ENCODE measurements around the gene TRIM46. TPM values are rescaled to one million over a fixed set of nuclear protein-coding genes. Genes with fewer than 3 reads are reported as not detected.
A peak's percentile ranks its signal among the peaks of the same experiment; 100 is the strongest.

The TRIM46 gene
- total and polyA plus RNA-seq, 2 experiments from 2014 or later: 8.1 to 15.4 TPM

DNA sequence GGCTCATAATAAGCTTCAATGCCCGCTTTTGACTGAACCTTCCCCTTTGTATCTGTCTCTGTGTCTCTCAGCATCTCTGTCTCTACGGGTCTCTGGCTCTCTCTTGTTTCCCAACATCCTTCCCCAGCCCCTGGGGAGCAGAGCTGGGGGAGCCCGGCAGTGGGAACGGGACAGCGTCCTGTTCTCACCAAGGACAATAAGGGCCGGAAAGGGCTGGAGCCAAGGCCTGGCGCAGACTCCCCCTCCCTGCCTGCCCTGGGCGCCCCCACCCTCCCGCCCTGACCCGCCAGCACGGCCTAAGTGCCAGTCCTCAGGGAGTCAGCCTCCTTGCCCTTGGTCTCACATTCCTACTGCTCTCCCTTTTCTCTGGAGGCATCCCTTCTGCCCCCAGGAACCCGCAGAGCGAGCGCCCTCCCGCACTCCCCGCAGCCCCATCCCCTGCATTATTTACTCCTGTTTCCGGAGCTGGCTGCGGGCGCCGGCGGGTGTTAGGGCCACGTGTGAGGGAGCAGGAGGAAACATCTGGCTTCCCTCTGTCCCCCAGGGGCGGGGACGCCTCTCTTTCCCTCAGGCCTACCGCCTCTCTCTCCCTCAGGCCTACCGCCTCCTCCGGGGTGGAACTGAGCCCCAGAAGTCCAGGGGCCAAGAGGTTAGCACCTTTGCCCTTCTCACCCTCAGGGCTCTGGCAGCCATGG lies 7.0 kb upstream of the TRIM46 start:
- peak overlapping the region; percentile 87 for H3K27ac Mint-ChIP-seq
- H3K4me3 Mint-ChIP-seq: peak overlapping the region; percentile 85
- TF ChIP-seq, protein P1, sequence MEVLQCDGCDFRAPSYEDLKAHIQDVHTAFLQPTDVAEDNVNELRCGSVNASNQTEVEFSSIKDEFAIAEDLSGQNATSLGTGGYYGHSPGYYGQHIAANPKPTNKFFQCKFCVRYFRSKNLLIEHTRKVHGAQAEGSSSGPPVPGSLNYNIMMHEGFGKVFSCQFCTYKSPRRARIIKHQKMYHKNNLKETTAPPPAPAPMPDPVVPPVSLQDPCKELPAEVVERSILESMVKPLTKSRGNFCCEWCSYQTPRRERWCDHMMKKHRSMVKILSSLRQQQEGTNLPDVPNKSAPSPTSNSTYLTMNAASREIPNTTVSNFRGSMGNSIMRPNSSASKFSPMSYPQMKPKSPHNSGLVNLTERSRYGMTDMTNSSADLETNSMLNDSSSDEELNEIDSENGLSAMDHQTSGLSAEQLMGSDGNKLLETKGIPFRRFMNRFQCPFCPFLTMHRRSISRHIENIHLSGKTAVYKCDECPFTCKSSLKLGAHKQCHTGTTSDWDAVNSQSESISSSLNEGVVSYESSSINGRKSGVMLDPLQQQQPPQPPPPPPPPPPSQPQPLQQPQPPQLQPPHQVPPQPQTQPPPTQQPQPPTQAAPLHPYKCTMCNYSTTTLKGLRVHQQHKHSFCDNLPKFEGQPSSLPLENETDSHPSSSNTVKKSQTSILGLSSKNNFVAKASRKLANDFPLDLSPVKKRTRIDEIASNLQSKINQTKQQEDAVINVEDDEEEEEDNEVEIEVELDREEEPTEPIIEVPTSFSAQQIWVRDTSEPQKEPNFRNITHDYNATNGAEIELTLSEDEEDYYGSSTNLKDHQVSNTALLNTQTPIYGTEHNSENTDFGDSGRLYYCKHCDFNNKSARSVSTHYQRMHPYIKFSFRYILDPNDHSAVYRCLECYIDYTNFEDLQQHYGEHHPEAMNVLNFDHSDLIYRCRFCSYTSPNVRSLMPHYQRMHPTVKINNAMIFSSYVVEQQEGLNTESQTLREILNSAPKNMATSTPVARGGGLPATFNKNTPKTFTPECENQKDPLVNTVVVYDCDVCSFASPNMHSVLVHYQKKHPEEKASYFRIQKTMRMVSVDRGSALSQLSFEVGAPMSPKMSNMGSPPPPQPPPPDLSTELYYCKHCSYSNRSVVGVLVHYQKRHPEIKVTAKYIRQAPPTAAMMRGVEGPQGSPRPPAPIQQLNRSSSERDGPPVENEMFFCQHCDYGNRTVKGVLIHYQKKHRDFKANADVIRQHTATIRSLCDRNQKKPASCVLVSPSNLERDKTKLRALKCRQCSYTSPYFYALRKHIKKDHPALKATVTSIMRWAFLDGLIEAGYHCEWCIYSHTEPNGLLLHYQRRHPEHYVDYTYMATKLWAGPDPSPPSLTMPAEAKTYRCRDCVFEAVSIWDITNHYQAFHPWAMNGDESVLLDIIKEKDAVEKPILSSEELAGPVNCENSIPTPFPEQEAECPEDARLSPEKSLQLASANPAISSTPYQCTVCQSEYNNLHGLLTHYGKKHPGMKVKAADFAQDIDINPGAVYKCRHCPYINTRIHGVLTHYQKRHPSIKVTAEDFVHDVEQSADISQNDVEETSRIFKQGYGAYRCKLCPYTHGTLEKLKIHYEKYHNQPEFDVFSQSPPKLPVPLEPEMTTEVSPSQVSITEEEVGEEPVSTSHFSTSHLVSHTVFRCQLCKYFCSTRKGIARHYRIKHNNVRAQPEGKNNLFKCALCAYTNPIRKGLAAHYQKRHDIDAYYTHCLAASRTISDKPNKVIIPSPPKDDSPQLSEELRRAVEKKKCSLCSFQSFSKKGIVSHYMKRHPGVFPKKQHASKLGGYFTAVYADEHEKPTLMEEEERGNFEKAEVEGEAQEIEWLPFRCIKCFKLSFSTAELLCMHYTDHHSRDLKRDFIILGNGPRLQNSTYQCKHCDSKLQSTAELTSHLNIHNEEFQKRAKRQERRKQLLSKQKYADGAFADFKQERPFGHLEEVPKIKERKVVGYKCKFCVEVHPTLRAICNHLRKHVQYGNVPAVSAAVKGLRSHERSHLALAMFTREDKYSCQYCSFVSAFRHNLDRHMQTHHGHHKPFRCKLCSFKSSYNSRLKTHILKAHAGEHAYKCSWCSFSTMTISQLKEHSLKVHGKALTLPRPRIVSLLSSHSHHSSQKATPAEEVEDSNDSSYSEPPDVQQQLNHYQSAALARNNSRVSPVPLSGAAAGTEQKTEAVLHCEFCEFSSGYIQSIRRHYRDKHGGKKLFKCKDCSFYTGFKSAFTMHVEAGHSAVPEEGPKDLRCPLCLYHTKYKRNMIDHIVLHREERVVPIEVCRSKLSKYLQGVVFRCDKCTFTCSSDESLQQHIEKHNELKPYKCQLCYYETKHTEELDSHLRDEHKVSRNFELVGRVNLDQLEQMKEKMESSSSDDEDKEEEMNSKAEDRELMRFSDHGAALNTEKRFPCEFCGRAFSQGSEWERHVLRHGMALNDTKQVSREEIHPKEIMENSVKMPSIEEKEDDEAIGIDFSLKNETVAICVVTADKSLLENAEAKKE (CRISPR knock-in tag; IDR thresholded peaks at IDR 0.05): no peak
- TF ChIP-seq EZH2phosphoT487 (IDR thresholded peaks at IDR 0.05; ENCODE audit: unreplicated experiment) (no peak), POLR2AphosphoS5 (IDR thresholded peaks at IDR 0.05; ENCODE audit: low read depth) (peak; percentile 14), JUNB (IDR thresholded peaks at IDR 0.05; ENCODE audit: unreplicated experiment) (no peak), ZNF114 (CRISPR knock-in tag; IDR thresholded peaks at IDR 0.05) (no peak), CTCF (conservative IDR thresholded peaks at IDR 0.05; ENCODE audit: low read depth in 2 of 2) (0 out of 4 replicates have a peak, but pooled peaks of 1 of the 2 experiments have one; percentile 1), STAT1 (IDR thresholded peaks at IDR 0.05; ENCODE audit: unreplicated experiment) (no peak)
- Histone ChIP-seq H3K36me3 (ENCODE audit: insufficient read depth) (no peaks in the 10 kb centered on the region), H3K4me2 (peak overlapping the region; percentile 95), H3K79me2 (replicated peaks; ENCODE audit: insufficient read depth) (peaks cover 7% of the 10 kb centered on the region), H3K4me3 (peak overlapping the region; percentile 64), H3F3A (replicated peaks; ENCODE audit: low read depth) (peaks cover 22% of the 10 kb centered on the region), H3K4me1 (ENCODE audit: insufficient read depth) (peaks cover 16% of the 10 kb centered on the region; the same call in 1 of the 2 replicates), H3K27ac (ENCODE audit: low read depth) (peak overlapping the region; percentile 68; the same call in 1 of the 2 replicates), H2AFZ (peak overlapping the region; percentile 100), H3K27me3 (ENCODE audit: insufficient read depth) (no peaks in the 10 kb centered on the region), H4K20me1 (replicated peaks; ENCODE audit: insufficient read depth) (no peaks in the 10 kb centered on the region), H3K9me2 (ENCODE audit: insufficient read depth) (no peaks in the 10 kb centered on the region)
- H3K36me3 Mint-ChIP-seq (ENCODE audit: low read depth): peaks cover 15% of the 10 kb centered on the region
- ATAC-seq (peak; percentile 59), DNase-seq (ENCODE audit: low spot score) (peak; percentile 88)
- H3K4me1 Mint-ChIP-seq: peaks cover 11% of the 10 kb centered on the region
- H3K27me3 Mint-ChIP-seq (ENCODE audit: insufficient read depth, low read depth, poor library complexity): peaks cover 4% of the 10 kb centered on the region
- peaks cover 6% of the 10 kb centered on the region; the same call in 2 of the 3 replicates for H3K9me3 Mint-ChIP-seq

Measured in GM23338 (cell line).